RPMI8226 (cell line): ENCODE results near the gene LIPE.

ENCODE experiments used
- DNase-seq: peaks from one replicate; pipeline ENCODE4 v3.0.0-alpha.2; 2015

The LIPE gene

GRCh38 chr19:42378225-42379215, 48.7 kb downstream of the LIPE start:
- DNase-seq = no peak

GRCh38 chr19:42376177-42376555, 51.0 kb downstream of the LIPE start:
- DNase-seq = no peak

DNA sequence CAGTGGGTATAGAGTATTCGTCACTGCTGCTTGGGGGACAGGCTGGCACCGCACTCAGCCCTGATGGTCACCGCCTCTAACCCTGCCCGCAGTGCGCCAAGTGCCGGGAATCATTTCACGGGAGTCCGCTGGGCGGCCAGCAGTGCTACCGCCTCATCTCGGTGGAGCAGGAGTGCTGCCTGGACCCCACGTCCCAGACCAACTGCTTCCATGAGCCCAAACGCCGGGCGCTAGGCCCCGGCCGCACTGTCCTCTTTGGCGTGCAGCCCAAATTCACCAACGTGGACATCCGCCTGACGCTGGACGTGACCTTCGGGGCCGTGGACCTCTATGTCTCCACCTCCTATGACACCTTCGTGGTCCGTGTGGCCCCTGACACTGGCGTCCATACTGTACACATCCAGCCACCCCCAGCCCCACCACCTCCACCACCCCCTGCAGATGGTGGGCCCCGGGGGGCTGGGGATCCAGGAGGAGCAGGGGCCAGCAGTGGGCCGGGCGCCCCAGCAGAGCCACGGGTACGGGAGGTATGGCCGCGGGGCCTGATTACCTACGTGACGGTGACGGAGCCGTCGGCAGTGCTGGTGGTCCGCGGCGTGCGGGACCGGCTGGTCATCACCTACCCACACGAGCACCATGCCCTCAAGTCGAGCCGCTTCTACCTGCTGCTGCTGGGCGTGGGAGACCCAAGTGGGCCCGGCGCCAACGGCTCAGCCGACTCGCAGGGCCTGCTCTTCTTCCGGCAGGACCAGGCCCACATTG, 51.6 kb downstream of the LIPE start:
- no peak for DNase-seq

GRCh38 chr19:42374826-42375376, 52.3 kb downstream of the LIPE start:
- DNase-seq = no peak

- no peak for DNase-seq
These were observed 56.5 kb downstream of the LIPE start for GRCh38 chr19:42370626-42371175.

- no peak for DNase-seq
These were observed 57.1 kb downstream of the LIPE start for GRCh38 chr19:42370068-42370520.

DNA sequence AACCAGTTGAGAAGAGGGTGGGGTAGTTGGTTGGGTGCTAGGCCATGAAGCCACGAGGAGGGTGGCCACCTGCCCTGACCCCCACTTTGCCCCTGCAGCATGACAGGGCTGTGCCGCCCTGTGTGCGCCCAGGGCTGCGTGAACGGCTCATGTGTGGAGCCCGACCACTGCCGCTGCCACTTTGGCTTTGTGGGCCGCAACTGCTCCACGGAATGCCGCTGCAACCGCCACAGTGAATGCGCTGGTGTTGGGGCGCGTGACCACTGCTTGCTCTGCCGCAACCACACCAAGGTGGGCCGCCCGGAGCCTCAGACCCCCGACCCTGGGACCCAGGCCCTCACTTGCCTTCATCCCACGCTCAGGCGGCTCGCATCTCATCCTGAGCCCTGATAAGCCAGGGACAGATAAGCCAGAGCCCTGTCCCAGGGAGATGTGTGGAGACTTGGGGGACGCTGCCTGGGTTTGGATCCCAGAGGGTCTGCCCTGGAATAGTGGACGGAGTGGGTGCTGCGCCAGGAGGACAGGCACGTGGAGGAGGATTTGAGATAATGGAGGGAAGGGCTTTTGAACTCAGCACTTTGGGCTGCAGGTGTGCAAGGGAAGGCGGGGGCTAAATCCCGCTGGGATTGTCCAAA, 57.6 kb downstream of the LIPE start:
- no peak for DNase-seq

- DNase-seq = no peak
These were observed 58.4 kb downstream of the LIPE start for GRCh38 chr19:42368765-42369164.

DNA sequence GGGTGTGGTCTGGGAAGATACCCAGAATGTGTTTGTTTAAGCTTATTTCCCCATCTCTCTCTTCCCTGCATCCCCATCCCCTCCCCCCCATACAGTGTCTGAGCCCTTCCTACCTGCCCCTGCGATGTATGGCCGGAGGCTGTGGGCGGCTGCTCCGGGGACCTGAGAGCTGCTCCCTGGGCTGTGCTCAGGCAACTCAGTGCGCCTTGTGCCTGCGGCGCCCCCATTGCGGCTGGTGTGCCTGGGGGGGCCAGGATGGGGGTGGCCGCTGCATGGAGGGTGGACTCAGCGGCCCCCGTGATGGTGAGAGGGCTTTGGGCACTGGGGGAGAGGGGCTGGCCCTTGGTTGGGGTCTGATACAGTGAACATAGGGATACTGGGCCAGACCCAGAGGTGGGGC, 58.8 kb downstream of the LIPE start:
- no peak for DNase-seq

- DNase-seq = no peak
These were observed 59.3 kb downstream of the LIPE start for GRCh38 chr19:42367929-42368328.

DNA sequence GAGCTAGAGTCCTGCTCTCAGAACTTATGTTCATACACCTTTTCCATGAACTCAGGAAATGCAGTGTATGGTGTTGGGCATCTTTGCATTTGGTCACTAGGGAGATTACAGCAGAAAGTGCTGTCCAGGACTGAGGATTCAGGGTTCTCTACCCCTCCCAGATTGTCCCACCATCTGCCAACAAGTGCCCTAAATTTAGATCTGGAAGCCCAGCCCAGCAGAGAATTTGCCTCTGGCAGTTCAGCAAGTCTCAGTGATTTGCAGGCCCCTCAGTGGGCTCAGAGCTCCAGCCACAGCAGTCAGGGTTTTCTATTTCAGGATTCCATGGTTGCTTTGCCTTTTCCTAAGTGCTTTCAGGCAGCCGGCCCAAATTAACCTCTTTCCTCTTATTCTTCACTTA, 60.5 kb downstream of the LIPE start:
- DNase-seq = no peak

DNA sequence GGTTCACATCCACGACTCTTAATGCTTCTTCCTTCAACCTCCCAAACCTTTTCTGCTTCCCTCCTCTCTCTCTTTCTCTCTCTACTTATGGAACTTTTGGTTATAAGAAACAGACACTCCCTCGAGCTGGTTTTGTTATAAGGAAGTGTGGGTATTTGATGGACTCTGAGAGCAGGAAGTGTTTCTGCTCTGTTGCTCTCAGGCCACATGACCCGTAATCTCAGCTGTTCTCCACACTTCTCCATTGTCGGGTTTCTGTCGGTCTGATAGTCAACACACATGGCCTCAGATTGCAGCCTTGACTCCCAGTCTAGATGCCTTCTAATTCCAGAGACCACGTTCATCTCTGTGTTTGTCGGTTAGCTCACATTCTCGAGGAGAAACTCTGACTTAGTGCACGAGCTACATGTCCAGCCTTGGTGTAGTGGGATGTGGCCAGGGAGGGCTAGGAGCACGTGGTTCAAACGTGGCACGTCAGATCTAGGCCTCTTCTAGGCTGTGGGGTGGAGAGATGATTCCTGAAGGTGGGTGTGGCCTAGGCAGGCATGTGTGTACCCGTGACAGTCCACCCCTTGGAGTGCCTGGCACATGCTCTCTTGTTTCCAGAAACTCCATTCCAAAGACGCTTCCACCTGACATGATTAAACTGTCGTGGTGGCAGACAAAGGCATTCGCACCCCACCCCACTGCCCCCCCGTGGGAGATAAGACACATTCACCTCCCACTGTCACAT, 63.4 kb downstream of the LIPE start:
- no peak for DNase-seq

- DNase-seq = no peak
These were observed 64.2 kb downstream of the LIPE start for GRCh38 chr19:42362891-42363440.

- DNase-seq = no peak
These were observed 64.8 kb downstream of the LIPE start for GRCh38 chr19:42362342-42362741.

DNA sequence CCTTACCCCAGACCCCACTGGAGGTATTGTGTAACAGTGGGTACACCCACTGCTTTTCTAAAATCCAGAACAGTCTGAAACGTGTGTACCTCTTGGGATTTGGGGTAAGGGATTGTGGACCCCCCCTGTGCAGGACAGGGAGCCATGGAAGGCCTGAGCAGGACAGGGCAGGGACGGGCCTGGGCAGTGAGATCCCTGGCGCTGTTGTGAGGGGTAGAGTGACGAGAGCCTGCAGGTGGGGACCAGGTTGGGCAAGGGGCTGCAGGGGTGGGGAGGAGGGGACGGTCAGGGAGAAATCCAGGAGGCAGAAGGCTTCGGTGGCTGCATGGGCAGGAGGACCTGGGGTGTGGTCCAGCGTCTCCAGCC, 65.7 kb downstream of the LIPE start:
- DNase-seq = no peak

- no peak for DNase-seq
These were observed 66.2 kb downstream of the LIPE start for GRCh38 chr19:42360787-42361544.

DNA sequence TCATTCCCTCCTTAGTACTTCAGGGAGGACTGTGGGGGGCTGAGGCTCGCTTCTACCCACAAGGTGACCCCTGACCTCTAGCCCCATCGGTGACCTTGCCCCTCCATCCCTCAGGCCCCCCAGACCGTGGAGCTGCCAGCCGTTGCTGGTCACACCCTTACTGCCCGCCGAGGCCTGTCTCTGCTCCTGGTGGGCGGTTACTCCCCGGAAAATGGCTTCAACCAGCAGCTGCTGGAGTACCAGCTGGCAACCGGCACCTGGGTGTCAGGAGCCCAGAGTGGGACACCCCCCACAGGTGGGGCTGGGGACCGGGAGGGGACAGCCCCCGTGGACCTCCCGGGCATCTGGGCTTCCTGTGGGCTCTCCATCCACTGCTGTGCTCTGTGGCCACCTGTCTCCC, 69.9 kb downstream of the LIPE start:
- no peak for DNase-seq

DNA sequence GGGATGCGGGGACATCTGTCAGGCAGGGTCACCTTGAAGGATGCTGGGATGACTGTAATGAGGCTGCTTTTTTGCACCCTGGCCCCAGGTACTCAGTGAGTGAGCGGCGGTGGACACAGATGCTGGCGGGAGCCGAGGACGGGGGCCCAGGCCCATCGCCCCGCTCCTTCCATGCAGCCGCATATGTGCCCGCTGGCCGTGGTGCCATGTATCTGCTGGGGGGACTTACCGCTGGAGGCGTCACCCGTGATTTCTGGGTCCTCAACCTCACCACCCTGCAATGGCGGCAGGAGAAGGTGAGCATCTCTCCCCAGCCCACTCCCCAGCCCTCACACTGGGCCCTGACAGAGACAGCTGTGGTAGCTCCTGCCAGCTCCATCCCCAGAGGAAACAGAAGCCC, 70.5 kb downstream of the LIPE start:
- DNase-seq = no peak

- no peak for DNase-seq
These were observed 71.3 kb downstream of the LIPE start for GRCh38 chr19:42355896-42356295.

GRCh38 chr19:42353341-42354015, 73.7 kb downstream of the LIPE start:
- no peak for DNase-seq
